Neuronal stem cell (in vitro differentiated cells): ENCODE measurements around the gene MFAP4.

Source experiments
- DNase-seq: peaks from one replicate; pipeline ENCODE4 v3.0.0-alpha.2; 2013; ENCODE audit warnings: low spot score
- H2AFZ ChIP-seq: one replicate; pipeline ENCODE4 v1.6.1; 2013; ENCODE audit warnings: mild to moderate bottlenecking, low read length, inconsistent platforms
- H2AK5ac ChIP-seq: 2 replicates; pipeline ENCODE4 v1.6.1; 2013; ENCODE audit warnings: low read depth, mild to moderate bottlenecking, inconsistent platforms, low read length, moderate library complexity, mixed read lengths
- H2BK120ac ChIP-seq: 2 replicates; pipeline ENCODE4 v1.6.1; 2013; ENCODE audit warnings: low read depth, mild to moderate bottlenecking, inconsistent platforms, low read length, moderate library complexity, mixed read lengths
- H2BK12ac ChIP-seq: one replicate; pipeline ENCODE4 v1.6.1; 2013; ENCODE audit warnings: low read length, inconsistent platforms
- H2BK15ac ChIP-seq: 2 replicates; pipeline ENCODE4 v1.6.1; 2013; ENCODE audit warnings: mild to moderate bottlenecking, low read length, inconsistent platforms, mixed read lengths
- H2BK5ac ChIP-seq: one replicate; pipeline ENCODE4 v1.6.1; 2013; ENCODE audit warnings: inconsistent platforms, mild to moderate bottlenecking, low read length, moderate library complexity
- H3K14ac ChIP-seq: one replicate; pipeline ENCODE4 v1.6.1; 2013; ENCODE audit warnings: low read length, inconsistent platforms
- H3K18ac ChIP-seq: 2 replicates; pipeline ENCODE4 v1.6.1; 2013; ENCODE audit warnings: low read length, inconsistent platforms
- H3K23ac ChIP-seq: 2 replicates; pipeline ENCODE4 v1.6.1; 2013; ENCODE audit warnings: low read depth, mild to moderate bottlenecking, mixed read lengths, low read length, inconsistent platforms; ENCODE audit not compliant: poor library complexity
- H3K27ac ChIP-seq: replicated peaks from 3 replicates; pipeline ENCODE4 v1.5.1; 2013; ENCODE audit warnings: low read length, inconsistent platforms
- H3K27me3 ChIP-seq, 3 experiments: 2 replicates each; pipeline ENCODE4 v1.6.1; 2013; ENCODE audit warnings: low read length in 3 of 3, mild to moderate bottlenecking in 2 of 3, inconsistent platforms in 1 of 3, low read depth in 1 of 3, mixed read lengths in 1 of 3, moderate library complexity in 1 of 3; ENCODE audit not compliant: control insufficient read depth in 3 of 3, insufficient read depth in 3 of 3
- H3K36me3 ChIP-seq, 2 donors: replicated peaks in 1 of 2; 2 replicates each; pipeline ENCODE4 v1.6.1; 2013; ENCODE audit warnings: low read length in 2 of 2; ENCODE audit not compliant: control insufficient read depth in 2 of 2, insufficient read depth in 2 of 2
- H3K4ac ChIP-seq: 2 replicates; pipeline ENCODE4 v1.6.1; 2013; ENCODE audit warnings: inconsistent platforms, mild to moderate bottlenecking, low read length, moderate library complexity
- H3K4me1 ChIP-seq, 2 donors: 1 replicate in 1 of 2; 2 replicates in 1 of 2; pipeline ENCODE4 v1.6.1; 2013; ENCODE audit warnings: low read length in 2 of 2, low read depth in 1 of 2; ENCODE audit not compliant: control insufficient read depth in 2 of 2, insufficient read depth in 1 of 2
- H3K4me2 ChIP-seq: one replicate; pipeline ENCODE4 v1.6.1; 2013; ENCODE audit warnings: mild to moderate bottlenecking, low read length, inconsistent platforms; ENCODE audit not compliant: insufficient read depth, poor library complexity, severe bottlenecking
- H3K4me3 ChIP-seq, 2 donors: 2 replicates each; pipeline ENCODE4 v1.5.1; 2013; ENCODE audit warnings: low read length in 2 of 2, mild to moderate bottlenecking in 2 of 2, inconsistent platforms in 1 of 2, moderate library complexity in 1 of 2
- H3K79me1 ChIP-seq: one replicate; pipeline ENCODE4 v1.6.1; 2013; ENCODE audit warnings: low read depth, mild to moderate bottlenecking, inconsistent platforms, low read length, moderate library complexity
- H3K9ac ChIP-seq: one replicate; pipeline ENCODE4 v1.6.1; 2013; ENCODE audit warnings: mild to moderate bottlenecking, low read depth, low read length, inconsistent platforms; ENCODE audit not compliant: poor library complexity
- H3K9me3 ChIP-seq, 2 donors: replicated peaks in 1 of 2; 2 replicates each; pipeline versions ENCODE3 to v1.6.1; 2013; ENCODE audit warnings: low read length in 2 of 2, mild to moderate bottlenecking in 2 of 2, inconsistent platforms in 1 of 2, low read depth in 1 of 2, mixed read lengths in 1 of 2, moderate library complexity in 1 of 2; ENCODE audit not compliant: control insufficient read depth in 2 of 2, insufficient read depth in 1 of 2
- H4K8ac ChIP-seq: one replicate; pipeline ENCODE4 v1.6.1; 2013; ENCODE audit warnings: low read depth, mild to moderate bottlenecking, inconsistent platforms, low read length, moderate library complexity
- H4K91ac ChIP-seq: one replicate; pipeline ENCODE4 v1.6.1; 2013; ENCODE audit warnings: low read length, low read depth, mild to moderate bottlenecking, inconsistent platforms; ENCODE audit not compliant: poor library complexity
- WGBS, 2 donors: extraction: QIAGEN DNeasy Blood & Tissue Kit; methylation state at CpG; one replicate each; pipeline ENCODE4 v1.1.7; 2013; ENCODE audit warnings: missing lambda C conversion rate in 2 of 2, mixed read lengths in 1 of 2; ENCODE audit not compliant: insufficient read length in 2 of 2, insufficient replicate concordance in 1 of 2; ENCODE audit errors: extremely low coverage in 2 of 2; 5-methylcytosine and 5-hydroxymethylcytosine counted together

Gene MFAP4

DNA sequence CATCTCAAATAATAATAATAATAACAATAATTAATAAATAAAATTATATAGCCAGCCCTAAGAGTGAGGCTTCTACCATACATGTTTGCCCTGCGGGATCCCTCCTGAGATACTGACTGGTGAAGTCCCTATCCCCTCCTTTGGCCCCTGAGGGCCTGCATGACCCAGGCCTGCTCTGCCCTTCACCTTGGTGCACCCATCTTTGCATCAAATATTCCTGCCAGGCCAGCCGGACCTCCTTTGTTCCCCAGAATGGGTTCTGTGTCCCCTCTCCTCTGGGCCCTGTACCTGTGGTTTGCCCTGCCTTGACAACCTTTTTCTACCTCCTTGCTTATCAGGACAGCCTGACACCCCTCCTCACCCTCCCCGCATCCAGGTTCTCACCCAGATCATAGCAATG, 22.1 kb upstream of the MFAP4 start:
- Histone ChIP-seq H4K91ac (no peak overlapping the region), H3K9me3 (no peaks in the 10 kb centered on the region), H2BK15ac (no peak overlapping the region), H3K27ac (no peak overlapping the region), H3K4me1 (peaks cover 0 to 13% of the 10 kb centered on the region in 2 donors), H3K4ac (no peak overlapping the region), H3K18ac (no peak overlapping the region), H3K9ac (no peak overlapping the region), H3K36me3 (no peaks in the 10 kb centered on the region), H4K8ac (no peak overlapping the region), H3K79me1 (no peaks in the 10 kb centered on the region), H2AK5ac (no peak overlapping the region), H3K4me2 (no peak overlapping the region), H3K23ac (no peak overlapping the region), H3K4me3 (no peak overlapping the region), H2BK120ac (no peak overlapping the region), H3K27me3 (peaks cover 0 to 28% (median 0%) of the 10 kb centered on the region in 3 experiments), H2AFZ (no peak overlapping the region), H2BK12ac (no peak overlapping the region), H3K14ac (no peak overlapping the region), H2BK5ac (no peak overlapping the region)
- DNase-seq = no peak
- WGBS, 2 donors = no CpG with 5 or more reads among the region's 3 CpGs

DNA sequence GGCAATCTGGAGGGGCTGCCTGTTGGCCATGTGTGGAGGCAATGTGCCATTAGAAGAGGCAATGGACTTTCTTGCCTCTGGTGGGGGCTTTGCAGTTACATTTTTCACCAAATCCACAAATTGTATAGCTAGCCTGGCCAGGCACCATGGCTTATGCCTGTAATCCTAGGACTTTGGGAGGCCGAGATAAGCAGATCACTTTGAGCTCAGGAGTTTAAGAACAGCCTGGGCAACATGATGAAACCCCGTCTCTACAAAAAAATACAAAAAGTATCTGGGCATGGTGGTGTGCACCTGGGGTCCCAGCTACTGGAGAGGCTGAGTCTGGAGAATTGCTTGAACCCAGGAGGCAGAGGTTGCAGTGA, 21.3 kb upstream of the MFAP4 start:
- Histone ChIP-seq H3K36me3 (no peaks in the 10 kb centered on the region), H3K27ac (no peak overlapping the region)

GRCh38 chr17:19407601-19408345, 20.8 kb upstream of the MFAP4 start:
- Histone ChIP-seq H4K91ac (no peak overlapping the region), H3K4me2 (no peak overlapping the region), H4K8ac (no peak overlapping the region), H2BK120ac (no peak overlapping the region), H3K23ac (peak overlapping the region; percentile 53), H3K9me3 (no peaks in the 10 kb centered on the region), H3K4me1 (peaks cover 0 to 13% of the 10 kb centered on the region in 2 donors), H3K4ac (no peak overlapping the region), H2AK5ac (peak overlapping the region; percentile 48), H2BK12ac (peak overlapping the region; percentile 14), H2BK5ac (no peak overlapping the region), H3K27me3 (peaks cover 0 to 22% (median 0%) of the 10 kb centered on the region in 3 experiments), H3K36me3 (no peaks in the 10 kb centered on the region), H3K14ac (no peak overlapping the region), H3K79me1 (no peaks in the 10 kb centered on the region), H2BK15ac (no peak overlapping the region), H2AFZ (no peak overlapping the region), H3K9ac (no peak overlapping the region), H3K18ac (no peak overlapping the region), H3K27ac (no peak overlapping the region), H3K4me3 (no peak overlapping the region)
- DNase-seq = no peak
- WGBS, 2 donors = no CpG with 5 or more reads among the region's 10 CpGs

More for the DNA sequence above, 21.3 kb upstream of the MFAP4 start:
- Histone ChIP-seq H2BK120ac (no peak overlapping the region), H3K27me3 (peaks cover 0 to 22% (median 0%) of the 10 kb centered on the region in 3 experiments), H2AFZ (no peak overlapping the region), H4K91ac (no peak overlapping the region), H3K4me3 (no peak overlapping the region), H3K79me1 (no peaks in the 10 kb centered on the region), H2BK12ac (no peak overlapping the region), H2AK5ac (no peak overlapping the region), H2BK5ac (no peak overlapping the region), H3K18ac (no peak overlapping the region), H3K4ac (no peak overlapping the region), H2BK15ac (no peak overlapping the region), H3K14ac (no peak overlapping the region), H3K9me3 (no peaks in the 10 kb centered on the region), H3K4me1 (peaks cover 0 to 13% of the 10 kb centered on the region in 2 donors), H4K8ac (no peak overlapping the region), H3K23ac (no peak overlapping the region), H3K4me2 (no peak overlapping the region), H3K9ac (no peak overlapping the region)
- no peak for DNase-seq
- no CpG with 5 or more reads among the region's 2 CpGs for WGBS, 2 donors

GRCh38 chr17:19405114-19405513, 18.1 kb upstream of the MFAP4 start:
- no peaks in the 10 kb centered on the region for H3K36me3 ChIP-seq
- no peak for DNase-seq
- no peaks in the 10 kb centered on the region for H3K9me3 ChIP-seq
- no peak overlapping the region for H2BK5ac ChIP-seq
- no peaks in the 10 kb centered on the region for H3K4me1 ChIP-seq
- no peak overlapping the region for H3K9ac ChIP-seq
- no peak overlapping the region for H2AFZ ChIP-seq
- peaks cover 0 to 17% (median 0%) of the 10 kb centered on the region in 3 experiments for H3K27me3 ChIP-seq
- no peak overlapping the region for H3K23ac ChIP-seq
- WGBS, 2 donors = no CpG with 5 or more reads among the region's 5 CpGs
- H3K18ac ChIP-seq = no peak overlapping the region
- no peaks in the 10 kb centered on the region for H3K79me1 ChIP-seq
- no peak overlapping the region for H2BK120ac ChIP-seq
- no peak overlapping the region for H3K4me3 ChIP-seq
- H3K4ac ChIP-seq = no peak overlapping the region
- no peak overlapping the region for H3K4me2 ChIP-seq
- H4K91ac ChIP-seq = no peak overlapping the region
- peak overlapping the region; percentile 2 for H3K14ac ChIP-seq
- no peak overlapping the region for H2BK12ac ChIP-seq
- no peak overlapping the region for H2AK5ac ChIP-seq
- no peak overlapping the region for H4K8ac ChIP-seq
- no peak overlapping the region for H2BK15ac ChIP-seq
- H3K27ac ChIP-seq = no peak overlapping the region
